ENCODE data around the gene LPP.

DNA sequence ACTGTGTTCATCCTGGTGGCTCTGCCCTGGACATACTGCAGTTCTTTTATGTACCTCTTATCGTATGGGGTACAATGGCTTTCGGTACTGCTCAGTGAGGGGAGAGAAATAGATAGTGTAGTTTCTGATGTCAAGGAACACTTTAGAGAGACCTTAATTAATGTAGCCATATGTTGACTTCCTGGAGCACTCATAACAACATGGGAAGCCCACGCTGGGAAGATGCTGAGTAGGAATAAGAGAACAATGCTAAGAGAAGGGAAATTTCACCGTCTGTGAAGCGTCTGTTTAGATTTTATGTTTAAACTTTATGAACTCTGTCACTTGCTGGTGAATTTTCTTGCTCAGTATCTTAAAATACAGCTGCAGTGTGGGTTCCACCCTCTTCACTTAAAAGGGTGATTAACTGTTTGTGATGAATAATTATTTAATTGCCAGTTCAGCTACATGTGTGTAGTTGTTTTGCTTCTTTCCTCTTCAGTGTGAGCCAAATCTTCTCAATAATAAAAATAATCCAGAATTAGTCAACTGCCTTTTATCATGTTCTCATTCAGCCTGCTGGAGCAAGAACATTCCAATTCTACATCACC lies 644.7 kb downstream of the LPP start:
- TF ChIP-seq SUZ12 (IDR thresholded peaks at IDR 0.05) (no peak), BHLHE40 (IDR thresholded peaks at IDR 0.05; ENCODE audit: borderline replicate concordance) (no peak), L3MBTL2 (conservative IDR thresholded peaks at IDR 0.05) (no peak), ELF4 (IDR thresholded peaks at IDR 0.05) (no peak), LEF1 (IDR thresholded peaks at IDR 0.05; ENCODE audit: borderline replicate concordance) (no peak)
